WTC11 (cell line): ENCODE results near the gene HMBS. TPM values are rescaled to one million over a fixed set of nuclear protein-coding genes. Genes with fewer than 3 reads are reported as not detected.

Experiments used
- ATF1 ChIP-seq: sonication (generic); formaldehyde crosslinking; IDR thresholded peaks from 2 replicates; pipeline ENCODE4 v1.8.1; 2023; ENCODE audit warnings: mild to moderate bottlenecking, moderate library complexity, missing genetic modification reagents
- CREB1 ChIP-seq: sonication (generic); formaldehyde crosslinking; IDR thresholded peaks from 2 replicates; pipeline ENCODE4 v1.8.0; 2023; ENCODE audit warnings: mild to moderate bottlenecking, missing genetic modification reagents
- ELF4 ChIP-seq: sonication (generic); formaldehyde crosslinking; IDR thresholded peaks from 2 replicates; pipeline ENCODE4 v1.8.1; 2022; ENCODE audit warnings: low read depth, mild to moderate bottlenecking, moderate library complexity, missing genetic modification reagents
- FOXJ3 ChIP-seq: sonication (generic); formaldehyde crosslinking; IDR thresholded peaks from 2 replicates; pipeline ENCODE4 v1.9.0; 2021; ENCODE audit warnings: missing genetic modification reagents, mild to moderate bottlenecking, borderline replicate concordance
- FOXP1 ChIP-seq: sonication (generic); formaldehyde crosslinking; IDR thresholded peaks from 2 replicates; pipeline ENCODE4 v1.8.0; 2022; ENCODE audit warnings: missing genetic modification reagents, mild to moderate bottlenecking, moderate library complexity, borderline replicate concordance
- GRHL2 ChIP-seq: fragments of 250-450 bp; sonication (Bioruptor Pico); IDR thresholded peaks from 2 replicates; pipeline ENCODE4 v1.8.0; 2022; ENCODE audit warnings: mild to moderate bottlenecking, moderate library complexity; ENCODE audit not compliant: insufficient replicate concordance, severe bottlenecking
- KAT7 ChIP-seq: sonication (generic); formaldehyde crosslinking; IDR thresholded peaks from 2 replicates; pipeline ENCODE4 v1.8.1; 2023; ENCODE audit warnings: missing genetic modification reagents, mild to moderate bottlenecking, borderline replicate concordance
- MYBL2 ChIP-seq: sonication (generic); formaldehyde crosslinking; IDR thresholded peaks from 2 replicates; pipeline ENCODE4 v1.8.1; 2023; ENCODE audit warnings: mild to moderate bottlenecking, moderate library complexity, missing genetic modification reagents
- NFE2L1 ChIP-seq: sonication (generic); formaldehyde crosslinking; IDR thresholded peaks from 2 replicates; pipeline ENCODE4 v1.8.1; 2023; ENCODE audit warnings: missing genetic modification reagents
- NFYB ChIP-seq: sonication (generic); formaldehyde crosslinking; conservative IDR thresholded peaks from 2 replicates; pipeline ENCODE4 v1.8.0; 2022; ENCODE audit warnings: low read depth, missing genetic modification reagents
- OVOL2 ChIP-seq: fragments of 250-450 bp; sonication (Bioruptor Pico); IDR thresholded peaks from 2 replicates; pipeline ENCODE4 v1.9.0; 2021; ENCODE audit warnings: mild to moderate bottlenecking, borderline replicate concordance
- SMAD4 ChIP-seq: sonication (generic); formaldehyde crosslinking; IDR thresholded peaks from 2 replicates; pipeline ENCODE4 v1.8.0; 2022; ENCODE audit warnings: mild to moderate bottlenecking, missing genetic modification reagents
- SOX15 ChIP-seq: fragments of 250-450 bp; sonication (Bioruptor Pico); IDR thresholded peaks from 2 replicates; pipeline ENCODE4 v1.9.0; 2021; ENCODE audit warnings: mild to moderate bottlenecking
- TCF7 ChIP-seq: sonication (generic); formaldehyde crosslinking; IDR thresholded peaks from 2 replicates; pipeline ENCODE4 v1.8.0; 2022; ENCODE audit warnings: mild to moderate bottlenecking, low read depth, missing genetic modification reagents, moderate library complexity
- TEAD4 ChIP-seq: sonication (generic); formaldehyde crosslinking; IDR thresholded peaks from 2 replicates; pipeline ENCODE4 v1.8.0; 2022; ENCODE audit warnings: mild to moderate bottlenecking, missing genetic modification reagents
- ZBTB21 ChIP-seq: sonication (generic); formaldehyde crosslinking; IDR thresholded peaks from 2 replicates; pipeline ENCODE4 v1.8.1; 2023; ENCODE audit warnings: mild to moderate bottlenecking, missing genetic modification reagents, borderline replicate concordance
- ZNF121 ChIP-seq: sonication (generic); formaldehyde crosslinking; IDR thresholded peaks from 2 replicates; pipeline ENCODE4 v1.8.0; 2023; ENCODE audit warnings: missing genetic modification reagents
- ZNF138 ChIP-seq: sonication (generic); formaldehyde crosslinking; conservative IDR thresholded peaks from 2 replicates; pipeline ENCODE4 v1.8.1; 2022; ENCODE audit warnings: mild to moderate bottlenecking, moderate library complexity, missing genetic modification reagents
- ZNF219 ChIP-seq: sonication (generic); formaldehyde crosslinking; IDR thresholded peaks from 2 replicates; pipeline ENCODE4 v1.8.0; 2023; ENCODE audit warnings: missing genetic modification reagents, mild to moderate bottlenecking, borderline replicate concordance
- ZNF317 ChIP-seq: sonication (generic); formaldehyde crosslinking; IDR thresholded peaks from 2 replicates; pipeline ENCODE4 v1.8.1; 2023; ENCODE audit warnings: low read depth, mild to moderate bottlenecking, moderate library complexity, missing genetic modification reagents, borderline replicate concordance
- ZNF416 ChIP-seq: fragments of 250-450 bp; sonication (Bioruptor Pico); IDR thresholded peaks from 2 replicates; pipeline ENCODE4 v1.9.0; 2021; ENCODE audit warnings: mild to moderate bottlenecking, inconsistent platforms
- ZNF423 ChIP-seq: fragments of 250-450 bp; sonication (Bioruptor Pico); IDR thresholded peaks from 2 replicates; pipeline ENCODE4 v2.1.2; 2022; ENCODE audit warnings: mild to moderate bottlenecking, moderate library complexity
- total RNA-seq: library from RNA; stranded (reverse); gene quantifications from 3 replicates; pipeline ENCODE4 v1.2.3, GENCODE V29; 2021
- TF ChIP-seq, protein P1 (sequence below): fragments of 250-450 bp; sonication (Bioruptor Pico); IDR thresholded peaks from 2 replicates; pipeline ENCODE4 v1.9.0; 2021; ENCODE audit warnings: mild to moderate bottlenecking
- TF ChIP-seq, protein P2 (sequence below): sonication (generic); formaldehyde crosslinking; conservative IDR thresholded peaks from 2 replicates; pipeline ENCODE4 v1.8.1; 2023; ENCODE audit warnings: mild to moderate bottlenecking, low read depth, missing genetic modification reagents, moderate library complexity
- TF ChIP-seq, protein P3 (sequence below): fragments of 250-450 bp; sonication (Bioruptor Pico); IDR thresholded peaks from 2 replicates; pipeline ENCODE4 v1.9.0; 2021; ENCODE audit warnings: mild to moderate bottlenecking
- TF ChIP-seq, protein P4 (sequence below): sonication (generic); formaldehyde crosslinking; IDR thresholded peaks from 2 replicates; pipeline ENCODE4 v1.8.1; 2023; ENCODE audit warnings: mild to moderate bottlenecking, missing genetic modification reagents
- TF ChIP-seq, protein P5 (sequence below): sonication (generic); formaldehyde crosslinking; IDR thresholded peaks from 2 replicates; pipeline ENCODE4 v1.8.0; 2022; ENCODE audit warnings: mild to moderate bottlenecking, missing genetic modification reagents
- TF ChIP-seq, protein P6 (sequence below): sonication (generic); formaldehyde crosslinking; IDR thresholded peaks from 2 replicates; pipeline ENCODE4 v1.8.1; 2022; ENCODE audit warnings: mild to moderate bottlenecking, moderate library complexity, missing genetic modification reagents
- TF ChIP-seq, protein P7 (sequence below): sonication (generic); formaldehyde crosslinking; IDR thresholded peaks from 2 replicates; pipeline ENCODE4 v1.8.1; 2022; ENCODE audit warnings: mild to moderate bottlenecking, missing genetic modification reagents, moderate library complexity, borderline replicate concordance

HMBS gene
- total RNA-seq, 1 experiment from 2014 or later: 62.3 TPM

DNA sequence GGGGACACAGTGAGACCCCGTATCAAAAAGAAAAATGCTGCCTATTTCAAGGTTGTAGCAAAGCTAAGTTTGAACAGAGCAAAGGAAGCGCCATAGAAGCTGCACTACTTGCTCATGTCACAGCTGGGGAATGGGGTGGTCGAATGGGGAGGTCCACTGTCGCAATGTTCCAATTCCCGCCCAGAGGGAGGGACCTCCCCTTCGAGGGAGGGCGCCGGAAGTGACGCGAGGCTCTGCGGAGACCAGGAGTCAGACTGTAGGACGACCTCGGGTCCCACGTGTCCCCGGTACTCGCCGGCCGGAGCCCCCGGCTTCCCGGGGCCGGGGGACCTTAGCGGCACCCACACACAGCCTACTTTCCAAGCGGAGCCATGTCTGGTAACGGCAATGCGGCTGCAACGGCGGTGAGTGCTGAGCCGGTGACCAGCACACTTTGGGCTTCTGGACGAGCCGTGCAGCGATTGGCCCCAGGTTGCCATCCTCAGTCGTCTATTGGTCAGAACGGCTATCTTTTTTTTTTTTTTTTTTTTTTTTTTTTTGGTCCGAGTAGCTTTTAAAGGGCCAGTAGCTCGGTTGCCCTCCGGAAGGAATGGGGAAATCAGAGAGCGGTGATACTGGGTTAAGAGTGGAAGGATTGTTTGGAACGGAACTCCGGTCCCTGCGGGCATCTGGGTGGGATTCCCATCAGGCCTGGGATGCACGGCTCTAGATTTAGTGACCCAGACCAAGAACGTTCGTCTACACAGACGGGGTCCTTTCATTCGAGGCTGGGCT is at the start of gene HMBS (continued):
- no peak for TF ChIP-seq ZNF121
- no peak for TF ChIP-seq CREB1
- TF ChIP-seq ZBTB21 (CRISPR knock-in tag): no peak
- no peak for TF ChIP-seq ELF4 (CRISPR knock-in tag)
- no peak for TF ChIP-seq FOXJ3 (CRISPR knock-in tag)
- TF ChIP-seq, protein P1, sequence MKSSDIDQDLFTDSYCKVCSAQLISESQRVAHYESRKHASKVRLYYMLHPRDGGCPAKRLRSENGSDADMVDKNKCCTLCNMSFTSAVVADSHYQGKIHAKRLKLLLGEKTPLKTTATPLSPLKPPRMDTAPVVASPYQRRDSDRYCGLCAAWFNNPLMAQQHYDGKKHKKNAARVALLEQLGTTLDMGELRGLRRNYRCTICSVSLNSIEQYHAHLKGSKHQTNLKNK (CRISPR knock-in tag): no peak
- TF ChIP-seq ATF1 (CRISPR knock-in tag): 0 out of 2 replicates have a peak, but pooled peaks have one; percentile 52
- no peak for TF ChIP-seq ZNF219 (CRISPR knock-in tag)
- TF ChIP-seq SMAD4: no peak
- no peak for TF ChIP-seq SOX15
- no peak for TF ChIP-seq OVOL2 (CRISPR knock-in tag)
- TF ChIP-seq, protein P2, sequence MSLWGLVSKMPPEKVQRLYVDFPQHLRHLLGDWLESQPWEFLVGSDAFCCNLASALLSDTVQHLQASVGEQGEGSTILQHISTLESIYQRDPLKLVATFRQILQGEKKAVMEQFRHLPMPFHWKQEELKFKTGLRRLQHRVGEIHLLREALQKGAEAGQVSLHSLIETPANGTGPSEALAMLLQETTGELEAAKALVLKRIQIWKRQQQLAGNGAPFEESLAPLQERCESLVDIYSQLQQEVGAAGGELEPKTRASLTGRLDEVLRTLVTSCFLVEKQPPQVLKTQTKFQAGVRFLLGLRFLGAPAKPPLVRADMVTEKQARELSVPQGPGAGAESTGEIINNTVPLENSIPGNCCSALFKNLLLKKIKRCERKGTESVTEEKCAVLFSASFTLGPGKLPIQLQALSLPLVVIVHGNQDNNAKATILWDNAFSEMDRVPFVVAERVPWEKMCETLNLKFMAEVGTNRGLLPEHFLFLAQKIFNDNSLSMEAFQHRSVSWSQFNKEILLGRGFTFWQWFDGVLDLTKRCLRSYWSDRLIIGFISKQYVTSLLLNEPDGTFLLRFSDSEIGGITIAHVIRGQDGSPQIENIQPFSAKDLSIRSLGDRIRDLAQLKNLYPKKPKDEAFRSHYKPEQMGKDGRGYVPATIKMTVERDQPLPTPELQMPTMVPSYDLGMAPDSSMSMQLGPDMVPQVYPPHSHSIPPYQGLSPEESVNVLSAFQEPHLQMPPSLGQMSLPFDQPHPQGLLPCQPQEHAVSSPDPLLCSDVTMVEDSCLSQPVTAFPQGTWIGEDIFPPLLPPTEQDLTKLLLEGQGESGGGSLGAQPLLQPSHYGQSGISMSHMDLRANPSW (CRISPR knock-in tag): no peak
- no peak; the same call in 1 of the 2 replicates for TF ChIP-seq TEAD4 (CRISPR knock-in tag)
- no peak for TF ChIP-seq ZNF138 (CRISPR knock-in tag)
- TF ChIP-seq, protein P3, sequence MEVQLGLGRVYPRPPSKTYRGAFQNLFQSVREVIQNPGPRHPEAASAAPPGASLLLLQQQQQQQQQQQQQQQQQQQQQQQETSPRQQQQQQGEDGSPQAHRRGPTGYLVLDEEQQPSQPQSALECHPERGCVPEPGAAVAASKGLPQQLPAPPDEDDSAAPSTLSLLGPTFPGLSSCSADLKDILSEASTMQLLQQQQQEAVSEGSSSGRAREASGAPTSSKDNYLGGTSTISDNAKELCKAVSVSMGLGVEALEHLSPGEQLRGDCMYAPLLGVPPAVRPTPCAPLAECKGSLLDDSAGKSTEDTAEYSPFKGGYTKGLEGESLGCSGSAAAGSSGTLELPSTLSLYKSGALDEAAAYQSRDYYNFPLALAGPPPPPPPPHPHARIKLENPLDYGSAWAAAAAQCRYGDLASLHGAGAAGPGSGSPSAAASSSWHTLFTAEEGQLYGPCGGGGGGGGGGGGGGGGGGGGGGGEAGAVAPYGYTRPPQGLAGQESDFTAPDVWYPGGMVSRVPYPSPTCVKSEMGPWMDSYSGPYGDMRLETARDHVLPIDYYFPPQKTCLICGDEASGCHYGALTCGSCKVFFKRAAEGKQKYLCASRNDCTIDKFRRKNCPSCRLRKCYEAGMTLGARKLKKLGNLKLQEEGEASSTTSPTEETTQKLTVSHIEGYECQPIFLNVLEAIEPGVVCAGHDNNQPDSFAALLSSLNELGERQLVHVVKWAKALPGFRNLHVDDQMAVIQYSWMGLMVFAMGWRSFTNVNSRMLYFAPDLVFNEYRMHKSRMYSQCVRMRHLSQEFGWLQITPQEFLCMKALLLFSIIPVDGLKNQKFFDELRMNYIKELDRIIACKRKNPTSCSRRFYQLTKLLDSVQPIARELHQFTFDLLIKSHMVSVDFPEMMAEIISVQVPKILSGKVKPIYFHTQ (CRISPR knock-in tag): no peak
- TF ChIP-seq, protein P4, sequence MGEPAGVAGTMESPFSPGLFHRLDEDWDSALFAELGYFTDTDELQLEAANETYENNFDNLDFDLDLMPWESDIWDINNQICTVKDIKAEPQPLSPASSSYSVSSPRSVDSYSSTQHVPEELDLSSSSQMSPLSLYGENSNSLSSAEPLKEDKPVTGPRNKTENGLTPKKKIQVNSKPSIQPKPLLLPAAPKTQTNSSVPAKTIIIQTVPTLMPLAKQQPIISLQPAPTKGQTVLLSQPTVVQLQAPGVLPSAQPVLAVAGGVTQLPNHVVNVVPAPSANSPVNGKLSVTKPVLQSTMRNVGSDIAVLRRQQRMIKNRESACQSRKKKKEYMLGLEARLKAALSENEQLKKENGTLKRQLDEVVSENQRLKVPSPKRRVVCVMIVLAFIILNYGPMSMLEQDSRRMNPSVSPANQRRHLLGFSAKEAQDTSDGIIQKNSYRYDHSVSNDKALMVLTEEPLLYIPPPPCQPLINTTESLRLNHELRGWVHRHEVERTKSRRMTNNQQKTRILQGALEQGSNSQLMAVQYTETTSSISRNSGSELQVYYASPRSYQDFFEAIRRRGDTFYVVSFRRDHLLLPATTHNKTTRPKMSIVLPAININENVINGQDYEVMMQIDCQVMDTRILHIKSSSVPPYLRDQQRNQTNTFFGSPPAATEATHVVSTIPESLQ (CRISPR knock-in tag): no peak
- no peak for TF ChIP-seq FOXP1 (CRISPR knock-in tag)
- TF ChIP-seq KAT7 (CRISPR knock-in tag): no peak
- no peak; the same call in 1 of the 2 replicates for TF ChIP-seq TCF7 (CRISPR knock-in tag)
- no peak for TF ChIP-seq GRHL2 (CRISPR knock-in tag)
- 0 out of 2 replicates have a peak, but pooled peaks have one; percentile 23 for TF ChIP-seq ZNF416
- TF ChIP-seq, protein P5, sequence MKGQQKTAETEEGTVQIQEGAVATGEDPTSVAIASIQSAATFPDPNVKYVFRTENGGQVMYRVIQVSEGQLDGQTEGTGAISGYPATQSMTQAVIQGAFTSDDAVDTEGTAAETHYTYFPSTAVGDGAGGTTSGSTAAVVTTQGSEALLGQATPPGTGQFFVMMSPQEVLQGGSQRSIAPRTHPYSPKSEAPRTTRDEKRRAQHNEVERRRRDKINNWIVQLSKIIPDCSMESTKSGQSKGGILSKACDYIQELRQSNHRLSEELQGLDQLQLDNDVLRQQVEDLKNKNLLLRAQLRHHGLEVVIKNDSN (CRISPR knock-in tag): peak; percentile 77
- TF ChIP-seq, protein P6, sequence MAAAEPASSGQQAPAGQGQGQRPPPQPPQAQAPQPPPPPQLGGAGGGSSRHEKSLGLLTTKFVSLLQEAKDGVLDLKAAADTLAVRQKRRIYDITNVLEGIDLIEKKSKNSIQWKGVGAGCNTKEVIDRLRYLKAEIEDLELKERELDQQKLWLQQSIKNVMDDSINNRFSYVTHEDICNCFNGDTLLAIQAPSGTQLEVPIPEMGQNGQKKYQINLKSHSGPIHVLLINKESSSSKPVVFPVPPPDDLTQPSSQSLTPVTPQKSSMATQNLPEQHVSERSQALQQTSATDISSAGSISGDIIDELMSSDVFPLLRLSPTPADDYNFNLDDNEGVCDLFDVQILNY (CRISPR knock-in tag): peak; percentile 63; the same call in 1 of the 2 replicates
- TF ChIP-seq NFE2L1: peak; percentile 48; the same call in 1 of the 2 replicates
- TF ChIP-seq MYBL2 (CRISPR knock-in tag): peak; percentile 35; the same call in 1 of the 2 replicates
- no peak for TF ChIP-seq ZNF423
- TF ChIP-seq ZNF317 (CRISPR knock-in tag): no peak
- TF ChIP-seq NFYB (CRISPR knock-in tag): peak; percentile 55; the same call in 1 of the 2 replicates
- TF ChIP-seq, protein P7, sequence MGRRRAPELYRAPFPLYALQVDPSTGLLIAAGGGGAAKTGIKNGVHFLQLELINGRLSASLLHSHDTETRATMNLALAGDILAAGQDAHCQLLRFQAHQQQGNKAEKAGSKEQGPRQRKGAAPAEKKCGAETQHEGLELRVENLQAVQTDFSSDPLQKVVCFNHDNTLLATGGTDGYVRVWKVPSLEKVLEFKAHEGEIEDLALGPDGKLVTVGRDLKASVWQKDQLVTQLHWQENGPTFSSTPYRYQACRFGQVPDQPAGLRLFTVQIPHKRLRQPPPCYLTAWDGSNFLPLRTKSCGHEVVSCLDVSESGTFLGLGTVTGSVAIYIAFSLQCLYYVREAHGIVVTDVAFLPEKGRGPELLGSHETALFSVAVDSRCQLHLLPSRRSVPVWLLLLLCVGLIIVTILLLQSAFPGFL (CRISPR knock-in tag): no peak
